Inflammatory macrophage (primary cell): ENCODE results near the gene PPP1CA.

Experiments used
- DNase-seq, 2 donors: peaks; one replicate each; pipeline ENCODE4 v3.0.0-alpha.2; 2020 to 2022

PPP1CA gene

DNA sequence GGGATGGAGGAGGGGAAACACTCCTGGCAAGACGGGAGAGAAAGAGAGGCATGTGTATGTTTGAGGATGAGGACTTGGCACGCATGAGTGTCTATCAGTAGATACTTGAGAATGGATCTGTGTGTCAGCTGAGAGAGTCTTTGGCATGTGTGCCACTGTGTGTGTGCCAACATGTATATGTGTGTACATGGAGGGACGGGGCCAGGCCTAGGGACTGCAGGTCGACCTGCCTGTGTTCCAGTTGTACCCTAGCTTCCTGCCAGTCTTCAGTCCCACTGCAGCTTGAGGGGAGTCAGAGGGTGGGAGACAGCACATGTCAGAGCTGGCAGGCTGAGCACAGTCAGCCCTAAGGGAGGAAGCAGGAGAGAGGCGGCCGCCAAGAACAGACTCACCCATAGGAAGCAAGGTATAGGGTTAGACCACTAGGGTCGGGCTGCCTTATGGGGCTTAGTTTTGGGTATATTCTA, 33.9 kb downstream of the PPP1CA start:
- DNase-seq = no peak

DNA sequence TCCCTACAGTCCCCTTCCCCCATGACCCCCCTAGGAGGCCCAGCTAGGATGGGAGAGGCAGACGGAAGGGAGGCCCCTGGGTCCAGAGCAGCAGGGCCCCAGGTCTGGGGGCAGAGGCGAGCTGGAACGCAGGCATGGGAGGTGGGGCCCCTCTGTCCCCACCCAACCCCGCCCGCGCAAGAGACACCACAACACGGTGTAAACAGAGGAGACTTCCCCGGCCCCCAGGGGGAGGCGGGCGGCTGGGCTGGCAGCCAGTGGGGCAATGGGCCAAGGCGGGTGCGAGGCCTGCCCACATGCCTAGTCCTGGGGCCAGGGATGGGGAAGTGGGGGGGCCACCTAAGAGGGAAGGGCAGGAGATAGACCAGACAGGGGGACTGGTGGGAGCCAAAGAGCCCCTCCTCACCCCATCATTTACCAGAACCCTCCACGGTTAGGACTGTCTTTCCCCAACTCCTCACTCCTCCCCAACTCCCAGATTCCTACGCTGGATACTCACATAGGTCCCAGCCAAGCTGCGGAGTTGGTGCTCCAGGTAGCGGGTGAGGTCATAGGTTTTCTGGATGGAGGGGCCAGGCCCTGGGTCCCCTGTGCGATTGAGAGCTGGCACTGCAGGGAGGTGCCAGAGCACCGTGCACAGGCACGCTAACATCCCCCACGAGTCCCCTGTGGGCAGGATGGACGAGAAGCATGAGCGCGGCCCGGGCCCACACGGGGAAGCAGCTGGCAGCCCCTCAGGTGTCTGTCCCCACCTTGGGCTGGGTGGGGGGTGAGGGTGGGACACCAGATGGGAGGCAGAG, 34.5 kb downstream of the PPP1CA start:
- DNase-seq = peak in 1 of 2 donors; percentile 35

DNA sequence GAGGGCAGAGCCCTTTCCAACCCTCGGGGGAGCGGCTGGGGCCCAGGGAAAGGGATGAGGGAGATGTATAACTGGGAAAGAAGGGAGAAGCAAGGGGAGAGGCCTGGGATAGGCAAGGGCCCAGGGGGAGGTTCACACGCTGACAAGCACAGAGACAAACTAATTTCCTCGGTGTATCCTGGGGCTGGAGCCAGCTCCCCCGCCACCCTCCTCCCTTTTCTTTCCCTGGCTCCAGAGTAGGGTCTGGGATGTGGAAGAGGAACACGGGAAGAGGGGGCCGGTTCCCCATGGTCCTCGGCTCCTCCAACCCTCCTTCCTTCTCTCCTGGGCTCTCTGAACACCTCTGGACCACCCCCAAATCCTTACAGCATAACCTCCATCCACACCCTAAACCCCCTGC, 35.1 kb downstream of the PPP1CA start:
- no peak for DNase-seq

DNA sequence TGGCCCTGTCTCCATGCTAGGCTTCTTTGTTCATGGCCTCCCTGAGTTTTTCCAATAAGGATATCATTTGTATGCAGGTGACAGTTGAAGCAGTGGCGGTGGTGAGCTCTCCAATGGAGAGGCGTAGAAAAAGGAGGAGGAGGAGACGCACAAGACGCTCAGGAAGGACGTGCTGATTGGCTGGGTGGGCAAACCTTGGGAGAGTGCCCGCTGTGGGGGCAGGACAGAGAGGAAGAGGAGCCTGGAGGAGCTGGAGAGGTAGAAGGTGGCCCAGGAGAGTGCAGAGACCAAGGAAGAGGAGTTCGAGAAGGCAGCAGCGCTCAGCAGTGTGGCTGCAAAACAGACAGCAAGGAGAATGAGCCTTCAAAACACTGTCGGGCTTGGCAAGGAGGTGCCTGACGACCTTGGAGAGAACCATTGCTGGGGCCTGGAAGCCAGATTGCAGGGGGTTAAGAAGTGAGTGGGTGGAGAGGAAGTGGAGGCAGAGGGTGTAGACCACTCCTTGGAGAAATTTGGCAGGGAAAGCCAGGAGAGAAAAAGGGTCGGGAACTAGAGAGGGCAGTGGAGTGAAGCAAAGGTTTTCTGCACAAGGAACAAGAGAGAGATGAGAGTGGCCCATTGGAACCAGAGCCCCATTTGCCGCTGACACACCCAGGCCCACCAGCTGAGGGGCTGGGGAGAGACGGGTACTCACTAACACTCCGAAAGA, 35.8 kb downstream of the PPP1CA start:
- no peak for DNase-seq

DNA sequence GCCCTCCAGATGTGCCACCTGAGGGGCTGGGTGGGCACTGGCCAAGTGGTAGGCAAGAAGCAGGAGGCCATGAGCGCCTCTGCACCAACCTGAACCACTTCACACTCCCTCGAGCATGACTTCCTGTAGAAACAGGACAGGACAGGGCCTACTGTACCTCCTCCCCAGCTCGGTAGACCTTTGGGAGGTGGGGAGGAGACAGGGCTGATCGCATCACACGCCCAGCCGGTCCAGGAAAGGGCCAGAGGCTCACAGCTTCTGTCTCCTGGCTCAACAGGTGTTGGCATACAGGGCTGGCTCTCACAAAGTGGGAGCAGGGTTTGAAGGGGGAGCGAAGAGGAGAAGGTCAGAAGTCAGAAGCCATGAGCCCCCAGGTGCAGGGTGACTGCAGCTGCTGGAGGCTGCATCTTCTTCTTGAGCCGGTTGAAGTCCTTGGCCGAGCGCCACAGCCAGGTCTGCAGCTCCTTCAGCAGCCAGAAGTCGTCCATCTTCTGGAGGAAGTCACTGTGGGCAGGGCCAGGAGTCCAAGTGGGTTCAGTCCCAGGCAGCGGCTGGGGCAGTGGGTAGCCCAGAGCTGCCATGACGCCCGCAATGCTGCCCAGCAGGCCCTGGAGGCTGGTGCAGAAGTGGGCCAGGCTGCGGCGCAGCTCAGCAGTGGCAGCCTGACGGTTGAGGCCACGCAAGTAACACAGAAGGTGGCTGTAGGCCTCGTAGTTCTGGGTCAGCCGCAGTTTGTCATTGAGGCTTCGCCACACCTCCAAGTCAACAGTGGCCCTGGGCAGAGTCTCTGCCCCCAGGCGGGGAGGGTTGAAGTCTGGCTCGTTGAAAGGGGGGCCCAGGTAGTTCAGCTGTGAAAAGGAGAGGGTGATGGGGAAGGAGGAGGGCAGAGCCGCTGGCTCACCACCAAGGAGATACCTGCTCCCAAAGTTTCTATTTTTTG, 36.6 kb downstream of the PPP1CA start:
- no peak for DNase-seq

DNA sequence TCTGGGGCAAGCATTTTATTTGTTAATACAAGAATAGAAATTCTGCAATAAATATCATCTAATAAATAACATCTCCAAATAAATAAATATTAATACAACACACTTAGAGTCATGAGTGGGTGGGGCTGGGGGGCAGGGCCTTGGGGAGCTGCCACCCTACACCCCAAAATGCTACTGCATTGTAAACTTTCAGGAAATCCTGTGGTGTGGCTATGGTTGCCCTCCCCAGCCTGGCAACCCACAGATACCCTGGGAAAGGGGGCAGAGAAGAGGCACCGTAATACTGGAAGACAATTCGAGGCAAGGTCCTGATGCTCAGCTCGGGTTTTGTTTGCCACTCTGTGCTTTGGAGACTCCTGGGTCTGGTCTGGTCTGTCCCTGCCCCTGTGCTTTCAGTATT, 37.5 kb downstream of the PPP1CA start:
- DNase-seq = no peak

DNA sequence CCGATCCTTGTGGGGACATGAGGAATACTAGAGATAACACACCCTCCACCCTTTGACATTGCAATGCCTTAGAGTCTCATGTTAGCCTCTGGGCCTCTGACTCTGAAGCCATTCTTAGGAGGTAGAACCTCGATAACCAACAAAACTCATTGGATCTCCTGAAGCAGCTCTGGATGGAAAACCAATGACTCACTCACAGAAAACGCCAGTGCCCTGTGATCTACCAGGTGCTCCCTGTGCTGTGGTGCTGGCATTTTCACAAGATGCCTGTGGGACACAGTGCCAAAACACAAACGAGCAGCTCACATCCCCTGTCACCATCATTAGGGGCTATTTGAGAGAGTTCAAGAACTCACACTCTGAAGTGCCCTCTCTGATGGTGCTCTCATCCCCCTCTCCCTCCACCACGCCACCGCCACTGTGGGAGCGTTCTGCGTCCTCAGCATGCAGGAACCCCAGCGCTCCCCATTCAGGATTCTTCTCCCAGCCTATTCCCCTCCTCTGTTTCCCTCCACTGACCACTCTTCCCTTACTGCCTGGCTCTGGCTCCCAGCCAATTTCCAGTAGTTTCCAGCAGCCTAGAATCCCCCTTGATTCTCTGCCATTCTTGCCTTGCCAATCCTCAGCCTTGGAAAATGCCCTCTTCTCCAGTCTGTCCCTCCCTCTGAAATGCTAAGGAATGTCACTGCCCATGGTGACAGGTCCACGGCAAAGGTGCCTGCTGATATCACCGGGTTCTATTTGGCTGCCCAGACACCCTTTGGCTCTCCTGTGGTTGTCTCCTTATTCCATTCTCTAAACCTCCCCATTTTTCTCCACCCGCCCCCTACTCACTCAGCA, 43.6 kb downstream of the PPP1CA start:
- no peak for DNase-seq

DNA sequence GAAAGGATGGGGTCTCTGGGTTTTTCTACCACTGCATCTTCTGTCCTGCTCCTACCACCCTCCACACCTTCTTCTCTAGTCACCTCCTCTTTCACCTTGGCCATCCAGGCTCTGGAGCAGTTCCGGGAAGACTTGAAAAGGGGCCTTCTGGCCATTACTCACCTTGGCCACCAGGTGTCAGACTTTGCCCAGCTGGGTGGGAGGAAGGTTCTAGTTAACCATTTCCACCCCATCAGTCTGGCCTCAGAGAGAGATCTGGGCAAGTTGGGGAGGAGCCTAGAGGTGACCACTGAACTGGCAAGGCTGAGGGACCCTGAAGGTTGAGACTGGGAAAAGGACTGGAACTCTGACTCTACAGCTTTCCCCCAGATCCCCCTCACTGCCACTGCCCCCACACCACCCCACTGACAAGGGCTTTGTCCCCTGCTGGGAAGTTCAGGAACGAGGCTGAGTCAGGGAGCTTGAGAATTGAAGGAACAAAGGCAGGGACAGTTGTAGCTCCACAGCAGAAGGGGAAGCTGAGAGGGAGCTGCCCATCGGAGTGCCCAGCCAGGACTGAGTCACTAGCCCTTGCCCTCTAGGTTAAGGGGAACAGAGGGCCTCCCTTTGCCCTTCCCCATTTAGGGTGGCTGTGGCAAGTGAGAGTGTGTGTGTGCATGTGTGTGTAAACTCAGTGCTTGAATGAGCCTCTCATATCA, 44.6 kb downstream of the PPP1CA start:
- peak; percentile 95 to 96 for DNase-seq

DNA sequence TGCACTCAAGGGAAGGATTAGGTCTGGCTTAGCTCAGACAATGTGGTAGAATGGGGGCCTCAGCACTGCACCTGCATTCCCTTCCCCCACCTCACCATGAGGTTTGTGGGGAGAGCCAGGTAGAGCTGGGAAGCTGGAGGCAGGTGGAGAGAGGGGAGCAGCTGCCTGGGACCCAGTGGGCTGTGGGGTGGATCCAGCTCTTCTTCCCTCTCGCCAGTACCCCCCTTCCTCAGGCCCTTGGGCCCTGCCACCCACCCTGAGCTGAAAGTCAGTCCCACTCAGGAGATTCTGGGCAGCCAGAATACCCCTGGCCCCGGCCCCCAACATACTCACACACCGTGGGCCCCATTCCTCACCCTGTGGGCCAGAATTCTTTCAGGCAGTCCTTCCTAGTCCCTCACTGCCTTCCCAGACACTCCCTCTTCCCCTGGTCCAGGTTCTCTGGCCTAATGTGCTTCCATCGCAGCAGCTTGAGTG, 45.2 kb downstream of the PPP1CA start:
- DNase-seq = no peak

DNA sequence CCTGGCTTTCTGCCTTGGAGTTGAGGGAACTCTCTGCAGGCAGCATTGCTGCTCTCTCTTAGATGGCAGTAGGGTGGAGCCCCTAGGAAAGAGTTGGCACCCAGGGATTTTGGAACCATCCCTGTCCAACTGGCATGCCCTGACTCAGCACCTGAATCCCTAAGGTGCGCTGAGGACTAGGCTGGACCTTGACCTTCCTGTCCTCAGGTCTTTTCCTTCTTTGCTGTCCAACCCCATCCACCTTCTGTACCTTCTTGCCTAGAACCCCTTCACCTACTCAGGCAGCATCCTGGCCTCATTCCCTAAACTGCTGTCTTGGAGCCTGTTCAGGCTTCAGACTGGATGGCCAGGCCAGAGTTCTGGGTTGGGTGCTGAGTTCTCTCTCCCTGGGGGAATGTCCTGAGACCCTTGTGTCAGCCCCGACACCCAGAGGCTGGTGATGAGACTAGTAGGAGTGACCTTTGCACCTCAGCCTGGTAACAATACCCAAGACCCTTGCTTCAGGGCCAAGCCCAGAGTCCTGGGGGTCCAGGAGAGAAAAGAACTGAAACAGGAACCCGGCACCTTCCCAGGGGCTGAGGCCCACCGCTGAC, 45.8 kb downstream of the PPP1CA start:
- no peak for DNase-seq

DNA sequence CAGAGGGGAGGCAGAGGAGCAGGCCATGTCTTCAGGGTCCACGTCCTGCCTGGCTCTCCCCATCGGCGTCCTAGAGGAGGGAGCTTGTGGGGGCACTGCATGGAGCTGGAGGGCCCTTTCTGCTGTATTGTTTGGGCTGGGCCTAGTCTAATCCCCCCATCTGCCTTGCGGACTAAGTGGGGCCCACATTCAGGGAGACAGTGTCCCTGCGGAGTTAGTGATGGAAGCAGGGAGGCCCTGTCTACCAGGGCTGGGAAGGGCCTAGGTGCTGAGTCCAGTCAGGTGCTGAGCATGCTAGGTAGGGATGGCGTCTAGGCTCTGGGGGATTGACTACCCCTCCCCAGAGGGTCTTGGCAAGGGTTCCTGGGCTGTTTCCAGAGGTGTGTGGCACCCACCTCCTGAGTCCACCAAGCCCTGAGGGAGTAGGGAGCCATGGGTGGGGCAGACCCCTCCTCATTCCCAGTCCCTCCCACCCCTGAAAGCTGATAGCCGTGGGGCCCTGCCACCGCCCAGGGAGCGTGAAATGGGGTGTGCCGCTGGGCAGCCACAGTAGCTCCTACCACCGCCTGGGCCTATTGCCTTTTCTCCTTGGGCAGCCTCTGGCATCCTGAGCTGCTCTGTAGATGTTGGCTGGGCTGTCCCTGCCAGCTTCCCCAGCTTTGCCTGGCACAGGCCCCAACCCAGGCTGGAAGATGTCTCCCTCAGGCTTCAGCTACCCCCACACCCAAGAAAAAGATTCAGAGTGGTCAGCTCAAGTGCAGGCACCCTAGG, 46.5 kb downstream of the PPP1CA start:
- DNase-seq = no peak

DNA sequence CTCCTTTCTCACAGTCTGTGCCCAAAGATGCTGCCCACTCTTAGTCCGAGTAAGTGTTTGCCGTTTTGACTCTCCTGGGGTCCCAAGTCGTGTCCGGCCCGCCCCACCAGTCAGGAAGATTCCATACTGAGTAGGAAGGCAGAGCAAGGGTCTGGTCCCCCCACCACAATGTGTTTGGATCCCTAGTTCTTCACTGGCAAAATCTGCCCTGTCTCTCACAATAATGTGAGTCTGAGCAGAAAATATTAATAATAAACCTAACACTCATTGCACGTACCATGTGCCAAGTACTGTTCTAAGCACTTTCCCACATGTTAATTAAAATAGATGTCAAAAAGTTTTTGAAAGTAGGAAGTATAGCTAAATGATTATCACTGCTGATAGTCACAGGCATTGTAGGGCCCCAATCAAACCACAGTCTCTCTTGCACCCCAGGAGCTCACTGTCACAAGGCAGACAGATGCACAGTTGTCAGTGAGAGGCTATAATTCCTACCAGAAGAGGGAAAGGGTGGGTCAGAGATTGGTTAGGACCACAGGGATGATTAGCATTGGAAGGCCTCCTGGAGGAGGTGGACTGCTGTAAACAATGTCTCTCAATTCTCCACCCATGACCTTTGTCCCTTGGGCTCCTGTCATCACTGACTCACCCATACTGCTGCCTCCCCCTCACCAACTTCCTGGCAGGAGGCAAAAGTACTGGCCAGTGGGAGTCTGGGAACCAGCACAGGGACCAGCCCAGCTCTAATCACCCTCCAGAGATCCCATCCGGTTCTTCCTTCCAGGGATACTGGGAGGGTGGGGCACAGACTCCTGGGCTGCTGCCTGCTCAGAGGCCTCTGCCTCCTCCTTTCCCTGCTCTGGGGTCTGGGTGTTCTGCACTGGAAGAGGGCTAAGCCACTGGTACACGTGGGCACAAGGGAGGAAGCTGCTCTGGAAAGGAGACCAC, 47.3 kb downstream of the PPP1CA start:
- DNase-seq = peak; percentile 78 to 90

DNA sequence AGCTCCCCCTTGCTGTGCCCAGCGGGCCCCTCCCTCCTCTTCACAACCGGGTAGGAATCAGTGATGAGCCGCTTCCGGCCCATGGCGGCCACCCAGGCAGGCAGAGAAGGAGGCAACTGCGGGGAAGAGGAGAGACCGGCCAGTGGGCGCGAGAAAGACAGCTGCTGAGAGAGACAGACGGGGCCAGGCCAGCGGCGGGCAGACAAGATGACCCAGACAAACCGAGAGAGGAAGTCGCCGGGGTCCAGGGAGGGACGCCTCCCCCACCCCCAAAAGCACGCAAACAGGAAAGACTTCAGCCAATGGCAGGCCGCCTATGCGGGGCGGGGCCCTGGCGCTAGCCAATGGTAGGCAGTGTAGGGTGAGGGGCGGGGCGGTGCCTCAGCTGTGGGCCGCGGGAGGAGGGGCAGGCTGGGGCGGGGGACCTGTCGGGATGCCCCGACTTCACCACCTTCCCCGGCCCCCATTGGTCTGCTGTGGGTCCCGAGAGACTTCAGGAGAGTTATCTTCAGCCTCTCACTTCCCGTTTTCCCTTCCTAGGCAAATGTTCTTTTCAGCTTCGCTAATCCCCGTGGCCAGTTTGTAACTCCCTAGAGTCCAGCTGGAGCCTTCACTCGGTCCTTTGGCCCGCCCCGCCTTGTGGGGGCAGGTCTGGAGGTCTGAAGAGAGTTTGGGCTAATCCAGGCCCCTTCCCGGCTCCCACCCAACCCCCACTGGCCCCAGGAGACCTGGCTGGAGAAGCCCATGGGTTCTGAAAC, 48.2 kb downstream of the PPP1CA start, which contains the start of gene POLD4:
TSS of gene POLD4 (minus strand) at position 230 of the 758 bp plus-strand sequence. CDS start at position 83, 147 bp downstream.
- DNase-seq = peak; percentile 98

DNA sequence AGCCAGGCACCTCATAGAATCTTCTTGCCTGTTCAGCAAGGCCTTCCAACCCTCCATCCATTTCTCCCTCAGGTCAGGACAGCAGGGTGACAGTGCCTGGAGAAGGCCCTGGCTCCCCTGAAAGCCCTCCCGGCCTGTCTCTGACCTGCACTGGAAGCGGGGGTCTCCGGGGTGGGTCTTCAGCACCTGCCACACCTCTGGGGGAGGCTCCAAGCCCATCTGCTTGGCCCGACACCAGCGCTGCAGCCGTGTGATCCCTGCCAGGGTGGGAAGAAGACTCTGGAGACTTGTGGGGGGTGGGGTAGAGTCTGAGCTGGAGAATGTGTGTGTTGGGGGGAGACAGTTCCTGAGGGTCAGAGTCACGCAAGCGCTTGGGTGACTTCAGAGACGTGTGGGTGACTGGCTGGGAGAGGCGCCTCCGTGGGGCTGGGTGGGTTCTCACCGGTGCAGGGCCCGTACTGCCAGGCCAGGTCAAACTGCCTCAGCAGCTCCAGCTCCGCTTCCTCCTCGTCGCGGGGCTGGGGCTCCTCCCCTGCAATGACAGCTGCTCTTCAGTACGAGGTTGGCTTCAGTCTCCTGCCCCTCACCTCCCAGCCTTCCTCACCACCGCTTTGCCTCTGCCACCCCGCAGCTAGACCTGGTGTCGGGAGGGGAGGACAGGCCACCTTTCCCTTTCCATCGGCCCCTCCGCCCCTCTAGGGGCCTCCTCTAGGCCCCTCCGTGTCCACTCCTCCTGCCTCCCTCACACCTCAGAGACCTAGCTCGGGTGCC, 48.9 kb downstream of the PPP1CA start:
- DNase-seq = peak; percentile 60 to 69

DNA sequence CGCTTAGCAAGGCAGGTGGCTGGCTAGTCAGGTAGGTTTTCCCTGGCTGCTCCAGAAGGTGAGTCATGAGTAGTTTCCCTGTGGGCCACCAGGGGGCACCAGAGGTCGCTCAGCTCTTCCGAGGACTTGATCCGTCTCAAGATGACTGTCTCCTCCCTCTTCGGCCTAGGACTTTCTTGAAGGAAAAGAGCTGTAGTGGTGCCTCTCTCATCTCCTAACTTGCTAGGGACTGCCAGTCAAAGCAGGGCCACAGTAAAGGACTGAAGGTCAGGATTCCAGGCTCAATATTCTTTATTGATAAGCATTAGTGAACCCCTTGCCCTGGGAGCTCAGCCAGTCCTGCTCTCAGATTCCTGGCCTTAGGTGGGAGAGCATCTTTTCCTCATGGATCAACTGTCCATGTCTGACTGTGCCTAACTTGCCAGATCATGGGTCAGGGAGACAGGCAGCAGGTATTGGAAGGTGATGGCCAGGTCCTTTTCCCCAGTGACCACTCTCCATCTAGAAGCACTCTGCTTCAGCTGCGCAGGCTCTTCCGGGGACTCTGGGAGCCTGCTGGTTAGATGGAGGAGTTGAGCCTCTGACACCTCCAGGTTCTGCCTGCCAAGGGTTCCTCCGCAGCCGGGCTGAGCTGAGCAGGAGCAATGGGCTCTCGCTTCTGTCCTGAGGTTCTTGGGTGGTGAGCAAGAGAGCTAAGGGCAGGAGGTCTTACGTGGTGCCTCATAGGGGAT, 50.2 kb downstream of the PPP1CA start:
- DNase-seq = peak; percentile 78 to 85

DNA sequence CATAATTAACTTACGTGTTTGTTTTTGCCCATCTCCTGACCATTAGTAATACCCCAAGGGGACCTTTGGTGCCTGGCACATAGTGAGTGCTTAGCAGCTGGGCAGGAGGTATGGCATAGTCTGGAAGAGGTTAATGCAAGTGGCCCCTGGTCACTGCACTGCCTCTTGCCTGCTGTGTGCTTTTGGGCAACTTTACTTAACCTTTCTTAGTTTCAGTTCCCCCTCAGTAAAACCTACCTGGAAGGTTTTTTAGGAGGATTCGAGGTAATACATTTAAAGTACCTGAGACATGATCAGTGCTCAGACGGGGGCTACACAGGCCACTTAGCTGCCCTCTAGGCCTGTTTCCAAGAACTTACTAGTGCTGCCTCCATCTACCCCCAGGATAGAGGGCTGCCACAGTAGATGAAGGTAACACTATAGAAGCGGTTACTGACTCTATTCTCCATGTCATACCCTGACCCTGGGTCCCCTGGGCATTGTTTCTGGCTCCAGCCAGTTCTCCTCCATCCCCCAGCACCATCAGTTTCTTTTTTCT, 51.7 kb downstream of the PPP1CA start:
- DNase-seq = no peak
